Activated naive CD8-positive, alpha-beta T cell treated with anti-CD3 and anti-CD28 coated beads for 36 hours (primary cell): ENCODE data around the gene CAB39L. TPM values are rescaled to one million over a fixed set of nuclear protein-coding genes. Genes with fewer than 3 reads are reported as not detected.

ENCODE experiments used
- DNase-seq: peaks from one replicate; pipeline ENCODE4 v3.0.0; 2021
- H3K27ac Mint-ChIP-seq: one replicate; pipeline ENCODE4 v1.8.0; 2022; ENCODE audit warnings: mild to moderate bottlenecking, moderate library complexity, mixed read lengths
- H3K27me3 Mint-ChIP-seq: one replicate; pipeline ENCODE4 v1.8.0; 2022; ENCODE audit warnings: mild to moderate bottlenecking, mixed read lengths
- H3K36me3 Mint-ChIP-seq: one replicate; pipeline ENCODE4 v1.8.0; 2021; ENCODE audit warnings: mild to moderate bottlenecking, mixed read lengths
- H3K4me1 Mint-ChIP-seq: one replicate; pipeline ENCODE4 v1.8.0; 2021; ENCODE audit warnings: mixed read lengths
- H3K4me3 Mint-ChIP-seq: one replicate; pipeline ENCODE4 v1.8.0; 2022; ENCODE audit warnings: mild to moderate bottlenecking, moderate library complexity, mixed read lengths
- H3K9me3 Mint-ChIP-seq: one replicate; pipeline ENCODE4 v1.8.0; 2022; ENCODE audit warnings: mixed read lengths
- total RNA-seq, 2 experiments: library from RNA; stranded (reverse); gene quantifications; one replicate each; pipeline ENCODE4 v1.2.3, GENCODE V29; 2021

The CAB39L gene
- total RNA-seq: 1 to 10 TPM; 3.1 to 3.2 TPM

- Mint-ChIP-seq H3K4me3 (peak within 1 kb of the TSS; percentile 94), H3K27me3 (no peaks in the 10 kb centered on the region), H3K27ac (peak within 1 kb of the TSS; percentile 95), H3K4me1 (peaks cover 32% of the 10 kb centered on the region), H3K36me3 (peaks cover 16% of the 10 kb centered on the region), H3K9me3 (no peaks in the 10 kb centered on the region)
- peak; percentile 98 for DNase-seq
These were observed at the start of gene CAB39L, which contains the start of gene SETDB2 for GRCh38 chr13:49443704-49444523. TSS of gene CAB39L (minus strand) at chr13:49444064. CDS start at chr13:49382910, 61,154 bp downstream. TSS of gene SETDB2 (plus strand) at chr13:49444274. CDS start at chr13:49451894, 7,620 bp downstream.

GRCh38 chr13:49488563-49488962, 44.7 kb upstream of the CAB39L start:
- H3K4me1 Mint-ChIP-seq: no peaks in the 10 kb centered on the region
- H3K4me3 Mint-ChIP-seq: no peak overlapping the region
- H3K27ac Mint-ChIP-seq: no peak overlapping the region
- H3K36me3 Mint-ChIP-seq: peaks cover 16% of the 10 kb centered on the region
- no peak for DNase-seq
- no peaks in the 10 kb centered on the region for H3K9me3 Mint-ChIP-seq
- H3K27me3 Mint-ChIP-seq: no peaks in the 10 kb centered on the region

GRCh38 chr13:49481788-49482187, 37.9 kb upstream of the CAB39L start:
- Mint-ChIP-seq H3K36me3 (peaks cover 15% of the 10 kb centered on the region), H3K4me3 (no peak overlapping the region), H3K27me3 (no peaks in the 10 kb centered on the region), H3K27ac (peak overlapping the region; percentile 12), H3K9me3 (no peaks in the 10 kb centered on the region), H3K4me1 (no peaks in the 10 kb centered on the region)
- DNase-seq: no peak

GRCh38 chr13:49476529-49476928, 32.7 kb upstream of the CAB39L start:
- H3K27me3 Mint-ChIP-seq: no peaks in the 10 kb centered on the region
- no peak overlapping the region for H3K27ac Mint-ChIP-seq
- no peak for DNase-seq
- H3K4me1 Mint-ChIP-seq: peaks cover 3% of the 10 kb centered on the region
- H3K9me3 Mint-ChIP-seq: no peaks in the 10 kb centered on the region
- peaks cover 5% of the 10 kb centered on the region for H3K36me3 Mint-ChIP-seq
- H3K4me3 Mint-ChIP-seq: no peak overlapping the region

- H3K9me3 Mint-ChIP-seq: no peaks in the 10 kb centered on the region
- DNase-seq: no peak
- H3K27me3 Mint-ChIP-seq: no peaks in the 10 kb centered on the region
- H3K4me3 Mint-ChIP-seq: no peak overlapping the region
- H3K36me3 Mint-ChIP-seq: peaks cover 8% of the 10 kb centered on the region
- no peak overlapping the region for H3K27ac Mint-ChIP-seq
- peaks cover 3% of the 10 kb centered on the region for H3K4me1 Mint-ChIP-seq
These were observed 28.3 kb upstream of the CAB39L start for GRCh38 chr13:49472186-49472585.

GRCh38 chr13:49466292-49466838, 22.5 kb upstream of the CAB39L start:
- Mint-ChIP-seq H3K27ac (no peak overlapping the region), H3K36me3 (peaks cover 36% of the 10 kb centered on the region), H3K9me3 (peaks cover 6% of the 10 kb centered on the region), H3K4me3 (no peak overlapping the region), H3K27me3 (no peaks in the 10 kb centered on the region), H3K4me1 (no peaks in the 10 kb centered on the region)
- no peak for DNase-seq

- Mint-ChIP-seq H3K4me3 (no peak overlapping the region), H3K36me3 (peaks cover 41% of the 10 kb centered on the region), H3K27me3 (no peaks in the 10 kb centered on the region), H3K9me3 (peaks cover 6% of the 10 kb centered on the region), H3K4me1 (no peaks in the 10 kb centered on the region), H3K27ac (no peak overlapping the region)
- DNase-seq: no peak
These were observed 20.9 kb upstream of the CAB39L start for GRCh38 chr13:49464621-49465325.

GRCh38 chr13:49464085-49464484, 20.2 kb upstream of the CAB39L start:
- Mint-ChIP-seq H3K4me1 (no peaks in the 10 kb centered on the region), H3K9me3 (peaks cover 6% of the 10 kb centered on the region), H3K36me3 (peaks cover 41% of the 10 kb centered on the region), H3K27me3 (no peaks in the 10 kb centered on the region), H3K27ac (no peak overlapping the region), H3K4me3 (no peak overlapping the region)
- DNase-seq: no peak

- DNase-seq: no peak
- H3K4me1 Mint-ChIP-seq: peaks cover 14% of the 10 kb centered on the region
- H3K36me3 Mint-ChIP-seq: peaks cover 34% of the 10 kb centered on the region
- H3K9me3 Mint-ChIP-seq: peaks cover 6% of the 10 kb centered on the region
- H3K27me3 Mint-ChIP-seq: no peaks in the 10 kb centered on the region
- H3K4me3 Mint-ChIP-seq: no peak overlapping the region
- no peak overlapping the region for H3K27ac Mint-ChIP-seq
These were observed 15.7 kb upstream of the CAB39L start for GRCh38 chr13:49459580-49459979.

GRCh38 chr13:49457221-49457620, 13.4 kb upstream of the CAB39L start:
- Mint-ChIP-seq H3K9me3 (no peaks in the 10 kb centered on the region), H3K27ac (no peak overlapping the region), H3K4me3 (no peak overlapping the region), H3K4me1 (peaks cover 19% of the 10 kb centered on the region), H3K27me3 (no peaks in the 10 kb centered on the region), H3K36me3 (peaks cover 21% of the 10 kb centered on the region)
- DNase-seq: no peak

GRCh38 chr13:49456156-49456555, 12.3 kb upstream of the CAB39L start:
- peaks cover 11% of the 10 kb centered on the region for H3K36me3 Mint-ChIP-seq
- no peaks in the 10 kb centered on the region for H3K9me3 Mint-ChIP-seq
- H3K27me3 Mint-ChIP-seq: no peaks in the 10 kb centered on the region
- H3K27ac Mint-ChIP-seq: no peak overlapping the region
- peaks cover 22% of the 10 kb centered on the region for H3K4me1 Mint-ChIP-seq
- no peak overlapping the region for H3K4me3 Mint-ChIP-seq
- no peak for DNase-seq

GRCh38 chr13:49455007-49455398, 11.1 kb upstream of the CAB39L start:
- Mint-ChIP-seq H3K27ac (no peak overlapping the region), H3K4me3 (no peak overlapping the region), H3K36me3 (peaks cover 11% of the 10 kb centered on the region), H3K27me3 (no peaks in the 10 kb centered on the region), H3K4me1 (peaks cover 26% of the 10 kb centered on the region), H3K9me3 (no peaks in the 10 kb centered on the region)
- DNase-seq: no peak

GRCh38 chr13:49454388-49455006, 10.6 kb upstream of the CAB39L start:
- peaks cover 31% of the 10 kb centered on the region for H3K4me1 Mint-ChIP-seq
- H3K27ac Mint-ChIP-seq: no peak overlapping the region
- no peaks in the 10 kb centered on the region for H3K9me3 Mint-ChIP-seq
- H3K4me3 Mint-ChIP-seq: no peak overlapping the region
- peaks cover 16% of the 10 kb centered on the region for H3K36me3 Mint-ChIP-seq
- no peaks in the 10 kb centered on the region for H3K27me3 Mint-ChIP-seq
- DNase-seq: no peak

- no peaks in the 10 kb centered on the region for H3K9me3 Mint-ChIP-seq
- no peak for DNase-seq
- H3K27me3 Mint-ChIP-seq: no peaks in the 10 kb centered on the region
- H3K27ac Mint-ChIP-seq: no peak overlapping the region
- peaks cover 24% of the 10 kb centered on the region for H3K36me3 Mint-ChIP-seq
- peaks cover 39% of the 10 kb centered on the region for H3K4me1 Mint-ChIP-seq
- H3K4me3 Mint-ChIP-seq: no peak overlapping the region
These were observed 9.6 kb upstream of the CAB39L start for GRCh38 chr13:49453465-49453864.
